NCI-H187 (cell line): Measurements from ENCODE around the gene MANSC1.
"Not testable (repeated sequence)": the region's sequence is repeated elsewhere in the genome, so short reads cannot be mapped to it uniquely, and the experiment has no call there.

Experiments
- DNase-seq, 2 experiments: peaks; one replicate each; lab custom pipeline; 2025; lab: John Stamatoyannopoulos, UW

The MANSC1 gene

GRCh38 chr12:12323591-12323990 is 26.5 kb downstream of the MANSC1 start:
- DNase-seq: no peak

GRCh38 chr12:12323118-12323517 is 26.9 kb downstream of the MANSC1 start:
- DNase-seq: no peak

- DNase-seq: no peak
Measured at GRCh38 chr12:12319451-12320183, 30.4 kb downstream of the MANSC1 start.

- no peak for DNase-seq
Measured at GRCh38 chr12:12315838-12316237, 34.2 kb downstream of the MANSC1 start.

GRCh38 chr12:12310695-12311094 is 39.3 kb downstream of the MANSC1 start:
- not testable (repeated sequence) for DNase-seq

GRCh38 chr12:12305568-12306300 is 44.3 kb downstream of the MANSC1 start:
- no peak for DNase-seq

- no peak for DNase-seq
Measured at GRCh38 chr12:12302976-12303375, 47.1 kb downstream of the MANSC1 start.

GRCh38 chr12:12301122-12301521 is 48.9 kb downstream of the MANSC1 start:
- no peak for DNase-seq

GRCh38 chr12:12297201-12297830 is 52.7 kb downstream of the MANSC1 start:
- DNase-seq: no peak

- no peak for DNase-seq
Measured at GRCh38 chr12:12294215-12295005, 55.6 kb downstream of the MANSC1 start.

- no peak for DNase-seq
Measured at GRCh38 chr12:12290206-12290605, 59.8 kb downstream of the MANSC1 start.

- DNase-seq: no peak
Measured at GRCh38 chr12:12286441-12286840, 63.6 kb downstream of the MANSC1 start.

GRCh38 chr12:12282761-12283425 is 67.1 kb downstream of the MANSC1 start:
- no peak for DNase-seq

GRCh38 chr12:12282202-12282601 is 67.8 kb downstream of the MANSC1 start:
- no peak for DNase-seq

GRCh38 chr12:12281134-12281533 is 68.9 kb downstream of the MANSC1 start:
- no peak for DNase-seq

- no peak for DNase-seq
Measured at GRCh38 chr12:12278899-12279298, 71.1 kb downstream of the MANSC1 start.
